GM23248 (cell line): Measurements from ENCODE around the gene SOBP.

Source experiments
- EZH2 ChIP-seq: fragments of 200-600 bp; sonication (generic); IDR thresholded peaks from 2 replicates; pipeline ENCODE4 v1.6.1; 2018; ENCODE audit warnings: antibody characterized with exemption, mild to moderate bottlenecking; ENCODE audit not compliant: insufficient read depth, poor library complexity, severe bottlenecking
- EZH2phosphoT487 ChIP-seq: fragments of 200-600 bp; sonication (generic); IDR thresholded peaks from 2 replicates; pipeline ENCODE4 v1.6.1; 2018; ENCODE audit warnings: antibody characterized with exemption, moderate library complexity, mild to moderate bottlenecking, low read depth; ENCODE audit not compliant: insufficient read depth

GRCh38 chr6:107612762-107613415 is 123.0 kb downstream of the SOBP start:
- TF ChIP-seq EZH2 (no peak), EZH2phosphoT487 (no peak)
